Glomerular visceral epithelial cell (primary cell): Measurements from ENCODE around the gene REEP5.

Source experiments
- DNase-seq: peaks from one replicate; pipeline ENCODE4 v3.0.0-alpha.2; 2016; ENCODE audit errors: extremely low spot score

Gene REEP5

DNA sequence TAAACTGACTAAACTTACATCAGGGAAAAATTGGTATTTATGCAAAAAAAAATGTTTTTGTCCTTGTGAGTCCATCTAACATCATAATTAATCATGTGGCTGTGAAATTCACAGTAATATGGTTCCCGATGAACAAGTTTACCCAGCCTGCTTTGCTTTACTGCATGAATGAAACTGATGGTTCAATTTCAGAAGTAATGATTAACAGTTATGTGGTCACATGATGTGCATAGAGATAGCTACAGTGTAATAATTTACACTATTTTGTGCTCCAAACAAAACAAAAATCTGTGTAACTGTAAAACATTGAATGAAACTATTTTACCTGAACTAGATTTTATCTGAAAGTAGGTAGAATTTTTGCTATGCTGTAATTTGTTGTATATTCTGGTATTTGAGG, 77.5 kb downstream of the REEP5 start:
- no peak for DNase-seq

DNA sequence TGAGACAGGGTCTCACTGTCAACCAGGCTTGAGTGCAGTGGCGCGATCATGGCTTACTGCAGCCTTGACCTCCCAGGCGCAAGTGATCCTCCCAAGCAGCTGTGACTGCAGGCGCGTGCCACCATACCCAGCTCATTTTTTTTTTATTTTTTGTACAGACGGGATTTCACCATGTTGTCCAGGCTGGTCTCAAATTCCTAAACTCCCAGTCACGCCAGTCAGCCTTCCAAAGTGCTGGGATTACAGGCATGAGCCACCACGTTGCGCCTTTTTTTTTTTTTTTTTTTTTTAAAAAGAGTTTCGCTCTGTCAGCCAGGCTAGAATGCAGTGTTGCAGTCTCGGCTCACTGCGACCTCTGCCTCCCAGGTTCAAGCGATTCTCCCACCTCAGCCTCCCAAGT, 88.1 kb downstream of the REEP5 start:
- no peak for DNase-seq

DNA sequence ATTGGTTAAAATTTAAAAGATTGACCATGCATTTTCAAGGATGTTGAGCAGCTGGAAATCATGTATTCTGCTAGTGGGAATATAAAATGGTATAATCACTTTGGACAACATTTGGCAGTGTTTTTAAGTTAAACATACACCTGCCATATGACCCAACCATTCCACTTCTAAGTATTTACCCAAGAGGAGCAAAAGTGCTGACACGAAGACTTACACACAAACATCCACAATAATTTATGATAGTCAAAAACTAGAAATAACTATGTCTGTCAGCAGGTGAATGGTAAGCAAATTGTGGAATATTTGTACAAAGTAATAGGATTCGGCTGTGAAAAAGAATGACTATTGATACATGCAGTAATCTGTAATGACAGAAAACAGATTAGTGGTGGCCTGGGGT, 91.6 kb downstream of the REEP5 start:
- DNase-seq, result no peak
